ENCODE measurements around the gene MAGOH. TPM values are rescaled to one million over a fixed set of nuclear protein-coding genes. Genes with fewer than 3 reads are reported as not detected.
"Not testable (repeated sequence)": the region's sequence is repeated elsewhere in the genome, so short reads cannot be mapped to it uniquely, and the experiment has no call there.

Gene MAGOH
- total RNA-seq, 4 donors from 2014 or later = 16.2 to 50.3 (median 20.2) TPM

- no peak for TF ChIP-seq POLR2A (IDR thresholded peaks at IDR 0.05)
- TF ChIP-seq CTCF (IDR thresholded peaks at IDR 0.05) = peak in 1 of 6 experiments; percentile 26
- Histone ChIP-seq H3K4me1 (peaks cover 0 to 28% (median 0%) of the 10 kb centered on the region in 4 donors), H3K27ac (no peak overlapping the region), H3K27me3 (no peaks in the 10 kb centered on the region), H3K4me3 (no peak overlapping the region), H3K9me3 (no peaks in the 10 kb centered on the region), H3K36me3 (no peaks in the 10 kb centered on the region)
- DNase-seq = no peak
These were observed 51.8 kb downstream of the MAGOH start for GRCh38 chr1:53186533-53186932.

- H3K4me1 ChIP-seq = peaks cover 0 to 28% (median 0%) of the 10 kb centered on the region in 4 donors
- not testable (repeated sequence) for H3K27me3 ChIP-seq, H3K27ac ChIP-seq, H3K9me3 ChIP-seq, H3K4me3 ChIP-seq, DNase-seq, H3K36me3 ChIP-seq
These were observed 52.4 kb downstream of the MAGOH start for GRCh38 chr1:53185955-53186297.

- Histone ChIP-seq H3K36me3 (no peaks in the 10 kb centered on the region), H3K27ac (peak overlapping the region in 3 of 4 donors; percentile 61 to 85 (median 74)), H3K4me1 (peaks cover 0 to 28% (median 0%) of the 10 kb centered on the region in 4 donors), H3K27me3 (no peaks in the 10 kb centered on the region), H3K4me3 (peak overlapping the region in 1 of 4 donors; percentile 3), H3K9me3 (no peaks in the 10 kb centered on the region)
- peak in 2 of 3 donors; percentile 82 to 84 for DNase-seq
- TF ChIP-seq POLR2A (IDR thresholded peaks at IDR 0.05) (no peak), CTCF (IDR thresholded peaks at IDR 0.05) (no peak)
These were observed 55.0 kb downstream of the MAGOH start for GRCh38 chr1:53183095-53183990.

GRCh38 chr1:53182716-53183094 is 55.6 kb downstream of the MAGOH start:
- Histone ChIP-seq H3K9me3 (no peaks in the 10 kb centered on the region), H3K4me1 (peaks cover 0 to 28% (median 0%) of the 10 kb centered on the region in 4 donors), H3K27ac (peak overlapping the region in 3 of 4 donors; percentile 61 to 85 (median 74)), H3K27me3 (no peaks in the 10 kb centered on the region), H3K4me3 (no peak overlapping the region), H3K36me3 (no peaks in the 10 kb centered on the region)
- no peak for TF ChIP-seq POLR2A (IDR thresholded peaks at IDR 0.05)
- TF ChIP-seq CTCF (IDR thresholded peaks at IDR 0.05) = no peak
- no peak for DNase-seq

- H3K36me3 ChIP-seq = no peaks in the 10 kb centered on the region
- H3K27ac ChIP-seq = peak overlapping the region in 3 of 4 donors; percentile 61 to 85 (median 74)
- peak; percentile 81 to 95 (median 87) for DNase-seq
- no peak overlapping the region for H3K4me3 ChIP-seq
- TF ChIP-seq POLR2A (IDR thresholded peaks at IDR 0.05) (no peak), CTCF (IDR thresholded peaks at IDR 0.05) (peak; percentile 76 to 92 (median 88))
- no peaks in the 10 kb centered on the region for H3K9me3 ChIP-seq
- H3K27me3 ChIP-seq = no peaks in the 10 kb centered on the region
- H3K4me1 ChIP-seq = peaks cover 0 to 28% (median 0%) of the 10 kb centered on the region in 4 donors
These were observed 56.2 kb downstream of the MAGOH start for GRCh38 chr1:53182111-53182593.

GRCh38 chr1:53180951-53181350 is 57.4 kb downstream of the MAGOH start:
- no peak overlapping the region for H3K4me3 ChIP-seq
- no peaks in the 10 kb centered on the region for H3K27me3 ChIP-seq
- H3K4me1 ChIP-seq = peaks cover 0 to 38% (median 0%) of the 10 kb centered on the region in 4 donors
- no peak for DNase-seq
- H3K9me3 ChIP-seq = no peaks in the 10 kb centered on the region
- H3K27ac ChIP-seq = no peak overlapping the region
- no peaks in the 10 kb centered on the region for H3K36me3 ChIP-seq
- TF ChIP-seq CTCF (IDR thresholded peaks at IDR 0.05) (no peak), POLR2A (IDR thresholded peaks at IDR 0.05) (no peak)

All from Peyer's patch (tissue), 4 donors.